Subcutaneous adipose tissue (tissue), 4 donors: ENCODE data around the gene MAS1L. TPM values are rescaled to one million over a fixed set of nuclear protein-coding genes. Genes with fewer than 3 reads are reported as not detected.

ENCODE experiments used
- CTCF ChIP-seq: fragments of 450-650 bp; IDR thresholded peaks from one replicate; pipeline ENCODE4 v1.5.1; 2016; ENCODE audit warnings: low read depth, mild to moderate bottlenecking, control low read depth, antibody characterized with exemption, moderate library complexity
- total RNA-seq, 4 donors: library from RNA; depleted of rRNA; stranded (reverse); fragments of >200 nt; gene quantifications; one replicate each; pipeline ENCODE4 v1.1.0, GENCODE V29; 2016

Gene MAS1L
- not detected for total RNA-seq

GRCh38 chr6:29487660-29488059 is at the start of gene MAS1L:
Gene MAS1L, minus strand, starts transcription at chr6:29487956. Its CDS starts 54 bp downstream, at chr6:29487902.
- no peak for TF ChIP-seq CTCF

GRCh38 chr6:29532320-29532951 is 44.7 kb upstream of the MAS1L start:
- no peak for TF ChIP-seq CTCF

- no peak for TF ChIP-seq CTCF
Measured at GRCh38 chr6:29531668-29532067, 43.9 kb upstream of the MAS1L start.

- TF ChIP-seq CTCF, result no peak
Measured at GRCh38 chr6:29530671-29531310, 43.0 kb upstream of the MAS1L start.

GRCh38 chr6:29529956-29530355 is 42.2 kb upstream of the MAS1L start:
- TF ChIP-seq CTCF, result no peak

- no peak for TF ChIP-seq CTCF
Measured at GRCh38 chr6:29528988-29529560, 41.3 kb upstream of the MAS1L start.

- no peak for TF ChIP-seq CTCF
Measured at GRCh38 chr6:29528300-29528931, 40.7 kb upstream of the MAS1L start.
